ENCODE results near the gene NEO1. TPM values are rescaled to one million over a fixed set of nuclear protein-coding genes. Genes with fewer than 3 reads are reported as not detected.

The NEO1 gene
- polyA plus RNA-seq, 1 of the 3 experiments (the other 2 are of a cell fraction) = 13.1 TPM

- TF ChIP-seq TAF1 (IDR thresholded peaks at IDR 0.05; ENCODE audit: borderline replicate concordance, low read depth, low read length) = no peak
- TF ChIP-seq RCOR1 (IDR thresholded peaks at IDR 0.05; ENCODE audit: low read length) = no peak
- TF ChIP-seq TCF12 (IDR thresholded peaks at IDR 0.05) = no peak
Observed at GRCh38 chr15:73109765-73110164, 57.5 kb downstream of the NEO1 start (continued).

GRCh38 chr15:73110201-73110600 is 57.9 kb downstream of the NEO1 start:
- DNase-seq = no peak
- no peaks in the 10 kb centered on the region for H3F3A ChIP-seq (replicated peaks; ENCODE audit: insufficient read depth)
- H3K36me3 ChIP-seq (replicated peaks in 1 of 2; ENCODE audit: control insufficient read depth in 1 of 2, insufficient read depth in 2 of 2, low read length in 1 of 2) = no peaks in the 10 kb centered on the region
- H3K4me2 ChIP-seq = no peak overlapping the region
- no peaks in the 10 kb centered on the region for H3K9me3 ChIP-seq
- 100% methylated on average over 1 of the region's 1 CpG for WGBS (ENCODE audit: low lambda C conversion rate)
- POLR2A ChIA-PET = no interaction called here
- no peaks in the 10 kb centered on the region for H3K27me3 ChIP-seq (ENCODE audit: insufficient read depth)
- no peaks in the 10 kb centered on the region for H3K9me2 ChIP-seq
- H4K20me1 ChIP-seq (ENCODE audit: insufficient read depth) = no peaks in the 10 kb centered on the region
- H2AFZ ChIP-seq (ENCODE audit: low read depth) = no peak overlapping the region
- no peak overlapping the region for H3K27ac ChIP-seq (ENCODE audit: low read depth in 2 of 2, low read length in 1 of 2)
- H3K9ac ChIP-seq = no peak overlapping the region
- TF ChIP-seq RFX5 (IDR thresholded peaks at IDR 0.05; ENCODE audit: low read length) = no peak
- no peak for TF ChIP-seq ELF1 (IDR thresholded peaks at IDR 0.05)
- TF ChIP-seq TAF1 (IDR thresholded peaks at IDR 0.05; ENCODE audit: borderline replicate concordance, low read depth, low read length) = no peak
- TF ChIP-seq PBX3 (IDR thresholded peaks at IDR 0.05) = no peak
- TF ChIP-seq TEAD4 (IDR thresholded peaks at IDR 0.05; ENCODE audit: borderline replicate concordance, insufficient read depth) = no peak
- no peak for TF ChIP-seq FOSL2 (IDR thresholded peaks at IDR 0.05; ENCODE audit: borderline replicate concordance, low read depth)
- TF ChIP-seq RXRA (IDR thresholded peaks at IDR 0.05; ENCODE audit: borderline replicate concordance, low read depth) = no peak
- TF ChIP-seq YY1 (IDR thresholded peaks at IDR 0.05; ENCODE audit: low read depth) = no peak
- TF ChIP-seq NFIC (IDR thresholded peaks at IDR 0.05; ENCODE audit: borderline replicate concordance) = no peak
- no peak for TF ChIP-seq ZBTB33 (IDR thresholded peaks at IDR 0.05; ENCODE audit: borderline replicate concordance, low read depth)
- no peak for TF ChIP-seq GATA2 (CRISPR knock-in tag; IDR thresholded peaks at IDR 0.05)
- TF ChIP-seq EP300 (IDR thresholded peaks at IDR 0.05; ENCODE audit: borderline replicate concordance in 1 of 2, low read depth in 1 of 2, low read length in 1 of 2) = no peak
- no peak for TF ChIP-seq RCOR1 (IDR thresholded peaks at IDR 0.05; ENCODE audit: low read length)
- TF ChIP-seq USF2 (IDR thresholded peaks at IDR 0.05; ENCODE audit: borderline replicate concordance, low read depth, low read length) = no peak
- no peak for TF ChIP-seq MAX (IDR thresholded peaks at IDR 0.05; ENCODE audit: low read depth)
- no peak for TF ChIP-seq GABPA (IDR thresholded peaks at IDR 0.05; ENCODE audit: low read depth)
- no peak for TF ChIP-seq MEF2A (IDR thresholded peaks at IDR 0.05; ENCODE audit: borderline replicate concordance, low read depth)
- no peak for TF ChIP-seq REST (IDR thresholded peaks at IDR 0.05; ENCODE audit: low read depth, low read length)
- no peak for TF ChIP-seq TCF12 (IDR thresholded peaks at IDR 0.05)
- no peak for TF ChIP-seq CHD2 (IDR thresholded peaks at IDR 0.05; ENCODE audit: low read length, partially characterized antibody)
- no peaks in the 10 kb centered on the region for H3K79me2 ChIP-seq (ENCODE audit: insufficient read depth)
- H3K4me1 ChIP-seq (ENCODE audit: control insufficient read depth in 1 of 2, insufficient read depth in 2 of 2, low read depth in 1 of 2, low read length in 1 of 2) = no peaks in the 10 kb centered on the region
- CTCF ChIA-PET = interaction anchor here (1.4 to 1.9 kb wide), 2 partner anchors 10 to 18 kb away, joined by 6 read pairs; no protein-coding TSS in a partner anchor
- H3K4me3 ChIP-seq (ENCODE audit: low read depth in 2 of 2, low read length in 1 of 2) = no peak overlapping the region
